Measurements from ENCODE around the gene CIBAR2.
"Not testable (repeated sequence)": the region's sequence is repeated elsewhere in the genome, so short reads cannot be mapped to it uniquely, and the experiment has no call there.

Gene CIBAR2

GRCh38 chr16:85056211-85056748, 56.0 kb downstream of the CIBAR2 start:
- DNase-seq (ENCODE audit: low read depth), result no peak
- TF ChIP-seq CTCF (conservative IDR thresholded peaks at IDR 0.05; ENCODE audit: low read depth, low read length), result peak; percentile 55

GRCh38 chr16:85055493-85056210, 56.6 kb downstream of the CIBAR2 start:
- no peak for TF ChIP-seq CTCF (conservative IDR thresholded peaks at IDR 0.05; ENCODE audit: low read depth, low read length)
- no peak overlapping the region for H3K4me3 ChIP-seq (ENCODE audit: low read length)
- peak; percentile 11 for DNase-seq (ENCODE audit: low read depth)

More at GRCh38 chr16:85056211-85056748, 56.0 kb downstream of the CIBAR2 start:
- no peak overlapping the region for H3K4me3 ChIP-seq (ENCODE audit: low read length)

GRCh38 chr16:85054948-85055492, 57.3 kb downstream of the CIBAR2 start:
- H3K4me3 ChIP-seq (ENCODE audit: low read length), result no peak overlapping the region
- DNase-seq (ENCODE audit: low read depth), result no peak
- no peak for TF ChIP-seq CTCF (conservative IDR thresholded peaks at IDR 0.05; ENCODE audit: low read depth, low read length)

- H3K4me3 ChIP-seq (ENCODE audit: low read length); DNase-seq (ENCODE audit: low read depth): not testable (repeated sequence)
These were observed 58.0 kb downstream of the CIBAR2 start for GRCh38 chr16:85054321-85054720.

- TF ChIP-seq CTCF (conservative IDR thresholded peaks at IDR 0.05; ENCODE audit: low read depth, low read length), result no peak
- DNase-seq (ENCODE audit: low read depth), result no peak
- no peak overlapping the region for H3K4me3 ChIP-seq (ENCODE audit: low read length)
These were observed 59.7 kb downstream of the CIBAR2 start for GRCh38 chr16:85052536-85052935.

GRCh38 chr16:85051683-85052082, 60.6 kb downstream of the CIBAR2 start:
- no peak for DNase-seq (ENCODE audit: low read depth)
- no peak for TF ChIP-seq CTCF (conservative IDR thresholded peaks at IDR 0.05; ENCODE audit: low read depth, low read length)
- H3K4me3 ChIP-seq (ENCODE audit: low read length), result no peak overlapping the region

- H3K4me3 ChIP-seq (ENCODE audit: low read length), result no peak overlapping the region
- TF ChIP-seq CTCF (conservative IDR thresholded peaks at IDR 0.05; ENCODE audit: low read depth, low read length), result no peak
- DNase-seq (ENCODE audit: low read depth), result no peak
These were observed 61.1 kb downstream of the CIBAR2 start for GRCh38 chr16:85051067-85051581.
